ENCODE results near the gene PRSS48. TPM values are rescaled to one million over a fixed set of nuclear protein-coding genes. Genes with fewer than 3 reads are reported as not detected.
A peak's percentile ranks its signal among the peaks of the same experiment; 100 is the strongest.

Gene PRSS48
- total RNA-seq, 1 experiment from 2014 or later = not detected

DNA sequence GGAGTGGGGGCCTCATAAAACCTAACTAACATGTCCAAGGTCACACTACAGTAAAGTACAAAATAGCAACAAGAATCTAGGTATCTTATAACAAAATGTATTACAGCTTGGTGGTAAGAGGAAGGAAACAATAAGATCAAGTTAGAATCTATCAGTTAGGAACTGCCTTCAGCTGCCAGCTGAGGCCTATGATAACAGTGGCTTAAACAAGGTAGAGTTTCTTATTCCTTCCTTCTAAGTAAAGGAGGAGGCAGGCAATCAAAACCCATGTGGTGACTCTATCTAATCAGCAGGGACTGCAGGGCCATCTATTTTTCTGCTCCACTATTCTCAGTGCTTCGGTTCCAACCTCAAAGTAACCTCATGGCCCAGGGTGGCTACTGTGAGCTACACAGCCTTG is 37.5 kb downstream of the PRSS48 start:
- CTCF ChIA-PET = no interaction called here
- TF ChIP-seq EGR1 (IDR thresholded peaks at IDR 0.05; ENCODE audit: low read depth) = no peak
- TF ChIP-seq, protein P1, sequence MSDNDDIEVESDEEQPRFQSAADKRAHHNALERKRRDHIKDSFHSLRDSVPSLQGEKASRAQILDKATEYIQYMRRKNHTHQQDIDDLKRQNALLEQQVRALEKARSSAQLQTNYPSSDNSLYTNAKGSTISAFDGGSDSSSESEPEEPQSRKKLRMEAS (IDR thresholded peaks at IDR 0.05) = no peak
- TF ChIP-seq TCF7L2 (IDR thresholded peaks at IDR 0.05; ENCODE audit: borderline replicate concordance, extremely low read depth, insufficient read depth, insufficient read length) = no peak
- TF ChIP-seq CBX3 (IDR thresholded peaks at IDR 0.05; ENCODE audit: low read depth) = no peak
- no peak for TF ChIP-seq JUND (IDR thresholded peaks at IDR 0.05)
- intact Hi-C loops (cut with micrococcal nuclease) = no loop called here
- Histone ChIP-seq H3K27me3 (ENCODE audit: insufficient read depth, low read length) (no peaks in the 10 kb centered on the region), H3K4me3 (replicated peaks in 1 of 2; ENCODE audit: low read depth in 1 of 2, low read length in 2 of 2) (peak overlapping the region in 1 of 2 experiments; percentile 48; a peak in 3 of 4 replicates), H3K9me2 (ENCODE audit: insufficient read depth) (no peaks in the 10 kb centered on the region), H3K79me2 (ENCODE audit: insufficient read depth, low read length) (peaks cover 81% of the 10 kb centered on the region), H3K27ac (ENCODE audit: low read depth, low read length) (peak overlapping the region; percentile 88), H3K4me2 (ENCODE audit: low read length) (peak overlapping the region; percentile 73), H3K36me3 (ENCODE audit: control insufficient read depth in 1 of 2, insufficient read depth in 2 of 2, low read length in 2 of 2) (no peaks in the 10 kb centered on the region), H3K9me3 (ENCODE audit: control insufficient read depth in 1 of 2, insufficient read depth in 1 of 2, low read depth in 1 of 2, low read length in 2 of 2) (no peaks in the 10 kb centered on the region), H4K20me1 (ENCODE audit: insufficient read depth) (no peaks in the 10 kb centered on the region), H3K4me1 (ENCODE audit: control insufficient read depth in 1 of 2, insufficient read depth in 2 of 2, low read length in 2 of 2) (peaks cover 57 to 72% of the 10 kb centered on the region in 2 experiments), H3K9ac (ENCODE audit: low read length) (peak overlapping the region; percentile 45), H2AFZ (ENCODE audit: low read depth, low read length, poor library complexity, severe bottlenecking) (no peak overlapping the region)
- RAD21 ChIA-PET (ENCODE audit: low non-redundant PET in 1 of 2, low total read pairs in 2 of 2, uncharacterized antibody in 2 of 2, unreplicated experiment in 2 of 2) = no interaction called here
- POLR2A ChIA-PET = interaction anchor here (2.5 kb wide), 1 partner anchor 10 kb away, joined by 15 read pairs; the partner anchor contains the start of gene SH3D19
- no TSS peak for BruUV-seq (replicated peaks)
- DNase-seq (ENCODE audit: low read depth, low spot score) = no peak
- peak; percentile 15 for ATAC-seq

DNA sequence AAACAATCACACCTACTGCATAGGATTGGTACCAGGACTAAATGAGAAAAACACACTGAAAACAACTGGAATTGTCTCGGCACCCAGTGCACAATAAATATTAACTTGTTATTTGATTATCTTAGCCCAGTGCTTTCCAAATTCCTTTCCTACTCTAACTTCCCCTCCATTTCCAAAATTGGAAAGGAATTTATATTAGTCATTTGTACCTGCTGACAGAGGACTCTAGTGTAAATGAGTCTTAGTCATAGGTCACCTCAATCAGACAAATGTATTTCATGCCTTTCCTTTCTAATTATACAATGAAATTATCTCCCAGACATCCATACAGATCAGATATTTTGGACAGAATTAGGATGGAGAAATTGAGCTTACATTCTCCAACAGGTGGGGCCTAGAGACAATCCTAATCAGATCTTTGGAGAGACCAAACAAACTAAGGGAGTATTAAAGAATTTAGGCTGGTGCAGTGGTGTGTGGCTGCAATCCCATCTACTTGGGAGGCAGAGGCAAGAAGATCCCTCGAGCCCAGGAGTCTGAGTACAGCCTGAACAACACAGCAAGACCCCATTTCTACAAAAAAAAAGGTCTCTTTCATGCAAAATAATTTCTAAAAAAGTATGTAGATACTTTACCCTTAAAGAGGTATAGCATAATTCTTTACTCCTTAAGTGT is 38.4 kb downstream of the PRSS48 start:
- peak overlapping the region; percentile 12 to 48; a peak in 3 of 4 replicates for H3K4me3 ChIP-seq (replicated peaks in 1 of 2; ENCODE audit: low read depth in 1 of 2, low read length in 2 of 2)
- no peak for TF ChIP-seq EZH2phosphoT487 (IDR thresholded peaks at IDR 0.05; ENCODE audit: borderline replicate concordance)
- TF ChIP-seq TCF7L2 (IDR thresholded peaks at IDR 0.05; ENCODE audit: borderline replicate concordance, extremely low read depth, insufficient read depth, insufficient read length) = no peak
- peak; percentile 96 for TF ChIP-seq SRF (IDR thresholded peaks at IDR 0.05; ENCODE audit: low read depth)
- TF ChIP-seq RAD21 (IDR thresholded peaks at IDR 0.05; ENCODE audit: low read depth) = peak; percentile 25
- TF ChIP-seq, protein P2, sequence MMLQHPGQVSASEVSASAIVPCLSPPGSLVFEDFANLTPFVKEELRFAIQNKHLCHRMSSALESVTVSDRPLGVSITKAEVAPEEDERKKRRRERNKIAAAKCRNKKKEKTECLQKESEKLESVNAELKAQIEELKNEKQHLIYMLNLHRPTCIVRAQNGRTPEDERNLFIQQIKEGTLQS (IDR thresholded peaks at IDR 0.05) = peak; percentile 49; the same call in 1 of the 2 replicates
- TF ChIP-seq, protein P1 (IDR thresholded peaks at IDR 0.05) = peak; percentile 71
- peak; percentile 74 for TF ChIP-seq SIN3A (IDR thresholded peaks at IDR 0.05; ENCODE audit: low read depth)
- peak; percentile 90 for TF ChIP-seq SP1 (IDR thresholded peaks at IDR 0.05; ENCODE audit: low read depth)
- TF ChIP-seq CBX3 (IDR thresholded peaks at IDR 0.05; ENCODE audit: low read depth) = peak; percentile 93
- TF ChIP-seq CEBPB (IDR thresholded peaks at IDR 0.05; ENCODE audit: low read depth) = peak; percentile 75
- peak; percentile 96 for TF ChIP-seq JUND (IDR thresholded peaks at IDR 0.05)
- TF ChIP-seq POLR2AphosphoS5 (IDR thresholded peaks at IDR 0.05; ENCODE audit: low read depth, low read length) = peak; percentile 61; the same call in 1 of the 2 replicates
- TF ChIP-seq YY1 (IDR thresholded peaks at IDR 0.05; ENCODE audit: extremely low read depth, insufficient replicate concordance, low read depth, low read length) = no peak
- TF ChIP-seq FOSL1 (IDR thresholded peaks at IDR 0.05; ENCODE audit: low read depth) = peak; percentile 98
- TF ChIP-seq, protein P3, sequence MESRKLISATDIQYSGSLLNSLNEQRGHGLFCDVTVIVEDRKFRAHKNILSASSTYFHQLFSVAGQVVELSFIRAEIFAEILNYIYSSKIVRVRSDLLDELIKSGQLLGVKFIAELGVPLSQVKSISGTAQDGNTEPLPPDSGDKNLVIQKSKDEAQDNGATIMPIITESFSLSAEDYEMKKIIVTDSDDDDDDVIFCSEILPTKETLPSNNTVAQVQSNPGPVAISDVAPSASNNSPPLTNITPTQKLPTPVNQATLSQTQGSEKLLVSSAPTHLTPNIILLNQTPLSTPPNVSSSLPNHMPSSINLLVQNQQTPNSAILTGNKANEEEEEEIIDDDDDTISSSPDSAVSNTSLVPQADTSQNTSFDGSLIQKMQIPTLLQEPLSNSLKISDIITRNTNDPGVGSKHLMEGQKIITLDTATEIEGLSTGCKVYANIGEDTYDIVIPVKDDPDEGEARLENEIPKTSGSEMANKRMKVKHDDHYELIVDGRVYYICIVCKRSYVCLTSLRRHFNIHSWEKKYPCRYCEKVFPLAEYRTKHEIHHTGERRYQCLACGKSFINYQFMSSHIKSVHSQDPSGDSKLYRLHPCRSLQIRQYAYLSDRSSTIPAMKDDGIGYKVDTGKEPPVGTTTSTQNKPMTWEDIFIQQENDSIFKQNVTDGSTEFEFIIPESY (IDR thresholded peaks at IDR 0.05; ENCODE audit: extremely low read depth, insufficient replicate concordance, low read length) = no peak
- peaks cover 81% of the 10 kb centered on the region for H3K79me2 ChIP-seq (ENCODE audit: insufficient read depth, low read length)
- no peaks in the 10 kb centered on the region for H3K27me3 ChIP-seq (ENCODE audit: insufficient read depth, low read length)
- no peaks in the 10 kb centered on the region for H3K9me2 ChIP-seq (ENCODE audit: insufficient read depth)
- intact Hi-C loops (cut with micrococcal nuclease) = no loop called here
- H2AFZ ChIP-seq (ENCODE audit: low read depth, low read length, poor library complexity, severe bottlenecking) = no peak overlapping the region
- H3K4me2 ChIP-seq (ENCODE audit: low read length) = peak overlapping the region; percentile 73
- RAD21 ChIA-PET (ENCODE audit: low non-redundant PET in 1 of 2, low total read pairs in 2 of 2, uncharacterized antibody in 2 of 2, unreplicated experiment in 2 of 2) = no interaction called here
- H4K20me1 ChIP-seq (ENCODE audit: insufficient read depth) = no peaks in the 10 kb centered on the region
- H3K4me1 ChIP-seq (ENCODE audit: control insufficient read depth in 1 of 2, insufficient read depth in 2 of 2, low read length in 2 of 2) = peaks cover 57 to 75% of the 10 kb centered on the region in 2 experiments
- DNase-seq (ENCODE audit: low read depth, low spot score) (peak; percentile 54), ATAC-seq (peak; percentile 75)
- no peaks in the 10 kb centered on the region for H3K36me3 ChIP-seq (ENCODE audit: control insufficient read depth in 1 of 2, insufficient read depth in 2 of 2, low read length in 2 of 2)
- peak overlapping the region; percentile 45 for H3K9ac ChIP-seq (ENCODE audit: low read length)
- CTCF ChIA-PET = no interaction called here
- no TSS peak for BruUV-seq (replicated peaks)
- peak overlapping the region; percentile 88 for H3K27ac ChIP-seq (ENCODE audit: low read depth, low read length)
- POLR2A ChIA-PET = interaction anchor here (2.5 kb wide), 1 partner anchor 10 kb away, joined by 15 read pairs; the partner anchor contains the start of gene SH3D19
- H3K9me3 ChIP-seq (ENCODE audit: control insufficient read depth in 1 of 2, insufficient read depth in 1 of 2, low read depth in 1 of 2, low read length in 2 of 2) = no peaks in the 10 kb centered on the region
